22Rv1 (cell line): Measurements from ENCODE around the gene NEMP1.

ENCODE experiments used
- CTCF ChIP-seq: fragments of 450-650 bp; IDR thresholded peaks from 2 replicates; pipeline ENCODE4 v1.5.1; 2017; ENCODE audit warnings: mild to moderate bottlenecking
- ZFX ChIP-seq: fragments of 450-650 bp; IDR thresholded peaks from 2 replicates; pipeline ENCODE4 v1.6.1; 2017; ENCODE audit warnings: antibody characterized with exemption, borderline replicate concordance

- TF ChIP-seq CTCF (no peak), ZFX (no peak)
Measured at GRCh38 chr12:57011438-57012424, 66.9 kb downstream of the NEMP1 start.
